Heart left ventricle (tissue), 16 donors: ENCODE measurements around the gene C16orf82. TPM values are rescaled to one million over a fixed set of nuclear protein-coding genes. Genes with fewer than 3 reads are reported as not detected.

Experiments
- ATAC-seq, 4 donors: fragments of 200-7000 bp; cut with Tn5 transposase; one replicate each; pipeline ENCODE4 v1.9.1; 2020 to 2022; ENCODE audit warnings: moderate library complexity in 4 of 4, mild to moderate bottlenecking in 3 of 4, moderate number of reproducible peaks in 1 of 4
- DNase-seq, 5 donors: peaks; one replicate each; pipeline ENCODE4 v3.0.0-alpha.2; 2020
- H3K27ac ChIP-seq, 12 donors: fragments of 200-600 bp; sonication (generic) in 4 of 12; one replicate each; pipeline versions ENCODE4 v1.5.0 to v1.8.0; 2016 to 2022; ENCODE audit warnings: mild to moderate bottlenecking in 2 of 12
- H3K27me3 ChIP-seq, 9 donors: fragments of 200-600 bp; sonication (generic) in 2 of 9; one replicate each; pipeline versions ENCODE4 v1.5.1 to v1.8.0; 2016 to 2022; ENCODE audit warnings: mild to moderate bottlenecking in 3 of 9
- H3K36me3 ChIP-seq, 9 donors: fragments of 200-600 bp; sonication (generic) in 2 of 9; one replicate each; pipeline versions ENCODE4 v1.5.0 to v1.8.0; 2018 to 2022; ENCODE audit warnings: mild to moderate bottlenecking in 2 of 9
- H3K4me1 ChIP-seq, 12 donors: fragments of 200-600 bp; sonication (generic) in 4 of 12; one replicate each; pipeline versions ENCODE4 v1.5.0 to v1.8.0; 2016 to 2022; ENCODE audit warnings: mild to moderate bottlenecking in 3 of 12
- H3K4me3 ChIP-seq, 12 donors: fragments of 200-600 bp; sonication (generic) in 4 of 12; one replicate each; pipeline versions ENCODE4 v1.5.0 to v1.8.0; 2017 to 2022; ENCODE audit warnings: mild to moderate bottlenecking in 9 of 12, moderate library complexity in 4 of 12
- H3K9me3 ChIP-seq, 12 donors: fragments of 200-600 bp; sonication (generic) in 4 of 12; one replicate each; pipeline versions ENCODE4 v1.5.0 to v1.8.0; 2016 to 2022; ENCODE audit warnings: mild to moderate bottlenecking in 1 of 12
- CTCF ChIP-seq, 12 donors: fragments of 200-600 bp; sonication (generic) in 4 of 12; IDR thresholded peaks; one replicate each; pipeline versions ENCODE4 v1.5.0 to v1.8.0; 2018 to 2022; ENCODE audit warnings: antibody characterized with exemption in 12 of 12, mild to moderate bottlenecking in 5 of 12
- POLR2A ChIP-seq, 2 donors: fragments of 450-650 bp; IDR thresholded peaks; one replicate each; pipeline ENCODE4 v1.6.1; 2017; ENCODE audit warnings: antibody characterized with exemption in 2 of 2, mild to moderate bottlenecking in 2 of 2, moderate library complexity in 2 of 2
- WGBS, 4 donors: extraction: QIAGEN DNeasy Blood & Tissue Kit in 2 of 4; methylation state at CpG; one replicate each; pipeline versions ENCODE4 v1.1.5 to v1.1.7; 2013 to 2018; 5-methylcytosine and 5-hydroxymethylcytosine counted together
- intact Hi-C, 10 donors: fragments of 100-400 bp; cut with DNase I; formaldehyde crosslinking; loops; one replicate each; pipeline versions ENCODE4 v1.11.1 to v1.14.2; 2022
- polyA plus RNA-seq, 2 donors: library from polyadenylated mRNA; stranded (reverse); fragments of 200-250 nt; gene quantifications; one replicate each; pipeline ENCODE4 v1.2.3, GENCODE V29; 2013
- total RNA-seq, 9 donors: library from RNA; depleted of rRNA in 2 of 9; stranded (reverse); fragments of >200 nt in 2 of 9; fragmentation: NEBNext Ultra II Directional in 3 of 9; extraction: Animal tissue kit (Norgen Biotek cat#: 25700) in 3 of 9; gene quantifications; one replicate each; pipeline versions ENCODE4 v1.1.0 to v1.2.4, GENCODE V29; 2016 to 2023
- donor health status: ischemic (EF 13 %, LVEDD 7.1; RV severe dilation, severe dysfunction).
- donor health status: healthy with polysubstance abuse.
- donor health status: DM: no; HTN: yes; CAD: no.
- donor health status: DM: no; HTN: no; CAD: no.
- donor health status: ischemic (EF 25% LVEDD 6.9; RV normal size, moderate dysfunction).
- donor health status: ischemic (EF 25% LVEDD 5.7; RV mildly dilated, moderate dysfunction).
- donor health status: healthy.
- donor health status: DM: yes; HTN: yes; CAD: no.
- donor health status: ischemic (EF 35%, LVEDD 5.7; RV mildly dilated, moderate dysfunction).
- donor health status: nonischemic (EF 11% LVEDD 7.7; RV severe dilation, severe dysfunction).
- donor health status: DM: yes; HTN: yes; CAD: no.
- donor health status: PGD.
- donor health status: ischemic (EF 29% LVEDD 5.4; RV normal size, mild dysfunction).
- donor health status: nonischemic (EF 23%, LVEDD 6.1; RV moderate dilation, normal function).

C16orf82 gene
- total and polyA plus RNA-seq, 11 donors = not detected

DNA sequence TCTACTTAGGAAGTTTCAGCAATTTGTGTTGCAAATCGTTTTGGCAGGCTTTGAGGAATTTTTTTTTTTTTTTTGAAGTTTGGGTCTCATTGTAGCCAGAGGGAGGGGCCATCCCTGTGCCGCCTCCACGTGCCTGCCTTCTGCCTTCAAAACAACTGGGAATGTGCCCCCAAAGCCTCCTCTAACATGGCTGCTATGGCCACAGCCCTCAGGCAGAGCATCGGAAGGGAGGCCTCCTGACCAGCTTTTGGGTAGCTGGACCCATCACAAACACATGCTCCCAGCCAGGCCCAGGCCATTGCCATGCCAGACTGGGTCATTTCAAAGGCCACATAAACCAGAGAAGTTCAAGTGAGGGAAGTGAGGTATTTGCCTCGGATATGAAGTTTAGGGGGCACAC lies 21.5 kb downstream of the C16orf82 start:
- no peak for ATAC-seq
- Histone ChIP-seq H3K36me3 (no peaks in the 10 kb centered on the region), H3K9me3 (no peaks in the 10 kb centered on the region), H3K27me3 (peaks cover 0 to 37% (median 5%) of the 10 kb centered on the region in 9 donors), H3K4me3 (no peak overlapping the region), H3K4me1 (no peaks in the 10 kb centered on the region), H3K27ac (no peak overlapping the region)
- intact Hi-C loops = no loop called here
- 50 to 64% (median 56%) methylated on average over 5 of the region's 5 CpGs for WGBS, 4 donors
- TF ChIP-seq CTCF (IDR thresholded peaks at IDR 0.05) (no peak), POLR2A (IDR thresholded peaks at IDR 0.05) (no peak)
- DNase-seq = no peak

GRCh38 chr16:27096375-27096774 lies 29.6 kb downstream of the C16orf82 start:
- TF ChIP-seq POLR2A (IDR thresholded peaks at IDR 0.05) (no peak), CTCF (IDR thresholded peaks at IDR 0.05) (no peak)
- Histone ChIP-seq H3K36me3 (no peaks in the 10 kb centered on the region), H3K4me1 (peaks cover 0 to 19% (median 5%) of the 10 kb centered on the region in 12 donors), H3K9me3 (peaks cover 0 to 19% (median 0%) of the 10 kb centered on the region in 12 donors), H3K27ac (no peak overlapping the region), H3K4me3 (no peak overlapping the region), H3K27me3 (peaks cover 0 to 4% (median 0%) of the 10 kb centered on the region in 9 donors)
- intact Hi-C loops = no loop called here
- 56 to 80% (median 72%) methylated on average over 2 of the region's 2 CpGs for WGBS, 4 donors
- ATAC-seq (no peak), DNase-seq (no peak)

- Histone ChIP-seq H3K36me3 (no peaks in the 10 kb centered on the region), H3K4me1 (peaks cover 0 to 19% (median 5%) of the 10 kb centered on the region in 12 donors), H3K27ac (peak overlapping the region in 6 of 12 donors; percentile 3 to 61 (median 42)), H3K9me3 (peaks cover 0 to 19% (median 0%) of the 10 kb centered on the region in 12 donors), H3K27me3 (peaks cover 0 to 4% (median 0%) of the 10 kb centered on the region in 9 donors), H3K4me3 (no peak overlapping the region)
- 30 to 44% (median 32%) methylated on average over 6 of the region's 6 CpGs for WGBS, 4 donors
- intact Hi-C loops = no loop called here
- peak; percentile 60 to 86 (median 77) for DNase-seq
- peak; percentile 82 to 88 (median 86) for ATAC-seq
- TF ChIP-seq POLR2A (IDR thresholded peaks at IDR 0.05) (no peak), CTCF (IDR thresholded peaks at IDR 0.05) (no peak)
Observed at GRCh38 chr16:27097800-27098230, 31.1 kb downstream of the C16orf82 start.

GRCh38 chr16:27098366-27099049 lies 31.8 kb downstream of the C16orf82 start:
- intact Hi-C loops = no loop called here
- Histone ChIP-seq H3K4me3 (no peak overlapping the region), H3K4me1 (peaks cover 0 to 19% (median 5%) of the 10 kb centered on the region in 12 donors), H3K27ac (peak overlapping the region in 2 of 12 donors; percentile 2 to 14), H3K27me3 (peaks cover 0 to 4% (median 0%) of the 10 kb centered on the region in 9 donors), H3K9me3 (peaks cover 0 to 19% (median 0%) of the 10 kb centered on the region in 12 donors), H3K36me3 (no peaks in the 10 kb centered on the region)
- TF ChIP-seq CTCF (IDR thresholded peaks at IDR 0.05) = no peak
- 59 to 65% (median 63%) methylated on average over 3 of the region's 3 CpGs for WGBS, 4 donors
- ATAC-seq (no peak), DNase-seq (no peak)
